OCI-LY3 (cell line): ENCODE results near the gene REL.

Source experiments
- H2AFZ ChIP-seq: fragments of 200-600, 300-600 bp; shearing (Covaris generic); 2 replicates; pipeline ENCODE4 v1.6.0; 2014; ENCODE audit warnings: antibody characterized with exemption, low read depth, low read length
- H3K27ac ChIP-seq: fragments of 200-600, 300-600 bp; sonication (generic); 2 replicates; pipeline ENCODE4 v1.5.1; 2014; ENCODE audit warnings: mild to moderate bottlenecking, low read length, moderate library complexity, mixed read lengths
- H3K27me3 ChIP-seq: fragments of 200-600, 300-600 bp; sonication (generic); 2 replicates; pipeline ENCODE4 v1.6.1; 2014; ENCODE audit warnings: low read depth, low read length, mixed read lengths
- H3K36me3 ChIP-seq: fragments of 200-600, 300-600 bp; sonication (generic); replicated peaks from 2 replicates; pipeline ENCODE3; 2014; ENCODE audit warnings: low read depth, low read length, mixed read lengths
- H3K4me1 ChIP-seq: fragments of 300-600, 200-600 bp; sonication (generic); 2 replicates; pipeline ENCODE4 v1.6.1; 2014; ENCODE audit warnings: low read length, mixed read lengths
- H3K4me2 ChIP-seq: fragments of 200-600, 300-600 bp; sonication (generic); 2 replicates; pipeline ENCODE4 v1.6.1; 2014; ENCODE audit warnings: low read length, mixed read lengths
- H3K4me3 ChIP-seq: fragments of 300-600, 200-600 bp; sonication (generic); 2 replicates; pipeline ENCODE4 v1.5.1; 2014; ENCODE audit warnings: antibody characterized with exemption, mild to moderate bottlenecking, low read length, moderate library complexity
- H3K79me2 ChIP-seq: fragments of 300-600, 200-600 bp; shearing (Covaris generic); 2 replicates; pipeline ENCODE4 v1.6.1; 2014; ENCODE audit warnings: mild to moderate bottlenecking, low read length, mixed read lengths
- H3K9ac ChIP-seq: fragments of 300-600, 200-600 bp; shearing (Covaris generic); 2 replicates; pipeline ENCODE4 v1.6.0; 2014; ENCODE audit warnings: mild to moderate bottlenecking, low read length, moderate library complexity
- H3K9me3 ChIP-seq: fragments of 200-600, 300-600 bp; shearing (Covaris generic); 2 replicates; pipeline ENCODE4 v1.6.1; 2014; ENCODE audit warnings: low read length, mixed read lengths; ENCODE audit not compliant: insufficient read depth
- H4K20me1 ChIP-seq: fragments of 200-600, 300-600 bp; sonication (generic); 2 replicates; pipeline ENCODE4 v1.6.1; 2016; ENCODE audit warnings: low read length, mixed read lengths; ENCODE audit not compliant: insufficient read depth
- CTCF ChIP-seq: fragments of 200-600, 300-600 bp; sonication (generic); IDR thresholded peaks from 2 replicates; pipeline ENCODE4 v1.5.1; 2014; ENCODE audit warnings: antibody characterized with exemption, low read length, low read depth
- EZH2phosphoT487 ChIP-seq: fragments of 200-600 bp; shearing (Covaris generic); IDR thresholded peaks from 2 replicates; pipeline ENCODE4 v1.6.1; 2018; ENCODE audit warnings: antibody characterized with exemption, mixed run types, low read depth

REL gene

DNA sequence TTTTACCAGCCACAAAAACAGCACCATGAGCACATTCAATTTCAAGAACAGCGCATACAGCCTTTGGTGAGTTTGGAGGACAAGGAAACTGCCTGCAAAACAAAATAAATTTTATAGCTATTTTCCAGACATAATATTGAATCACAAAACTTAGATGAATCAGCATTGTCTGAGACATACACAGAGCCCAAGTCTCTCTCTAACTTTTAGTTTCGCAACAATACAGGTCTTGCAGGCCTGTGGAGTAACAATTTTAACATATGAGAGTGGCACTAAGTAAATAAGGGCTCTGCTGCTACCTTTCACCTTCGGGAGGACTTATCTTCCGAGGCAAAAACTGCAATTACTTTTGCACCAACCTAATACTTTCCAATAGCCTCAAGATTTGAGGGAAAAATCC, 80.1 kb downstream of the REL start:
- Histone ChIP-seq H3K4me3 (no peak overlapping the region), H3K27me3 (0 out of 2 replicates have a peak, but pooled peaks cover 9% of the 10 kb centered on the region), H3K9me3 (no peaks in the 10 kb centered on the region), H3K79me2 (no peaks in the 10 kb centered on the region), H3K27ac (no peak overlapping the region), H4K20me1 (no peaks in the 10 kb centered on the region), H3K4me2 (no peak overlapping the region), H3K36me3 (no peaks in the 10 kb centered on the region), H3K9ac (no peak overlapping the region), H3K4me1 (peaks cover 5% of the 10 kb centered on the region), H2AFZ (no peak overlapping the region)
- TF ChIP-seq EZH2phosphoT487, result no peak
- no peak for TF ChIP-seq CTCF

GRCh38 chr2:60962528-60962927, 81.2 kb downstream of the REL start:
- Histone ChIP-seq H3K4me3 (no peak overlapping the region), H3K79me2 (no peaks in the 10 kb centered on the region), H3K9me3 (no peaks in the 10 kb centered on the region), H3K27ac (no peak overlapping the region), H3K4me2 (no peak overlapping the region), H3K4me1 (peaks cover 12% of the 10 kb centered on the region), H3K9ac (no peak overlapping the region), H3K27me3 (peaks cover 12% of the 10 kb centered on the region), H2AFZ (no peak overlapping the region), H4K20me1 (no peaks in the 10 kb centered on the region), H3K36me3 (no peaks in the 10 kb centered on the region)
- TF ChIP-seq CTCF (no peak), EZH2phosphoT487 (no peak)

- Histone ChIP-seq H3K36me3 (no peaks in the 10 kb centered on the region), H3K79me2 (no peaks in the 10 kb centered on the region), H2AFZ (no peak overlapping the region), H3K9me3 (no peaks in the 10 kb centered on the region), H4K20me1 (no peaks in the 10 kb centered on the region), H3K4me3 (no peak overlapping the region), H3K9ac (no peak overlapping the region), H3K4me2 (no peak overlapping the region), H3K27me3 (peaks cover 18% of the 10 kb centered on the region), H3K27ac (no peak overlapping the region), H3K4me1 (peaks cover 12% of the 10 kb centered on the region)
- TF ChIP-seq EZH2phosphoT487 (no peak), CTCF (no peak)
Observed at GRCh38 chr2:60963190-60963589, 81.8 kb downstream of the REL start.

GRCh38 chr2:60964651-60965498, 83.5 kb downstream of the REL start:
- TF ChIP-seq EZH2phosphoT487, result no peak
- TF ChIP-seq CTCF, result no peak
- no peak overlapping the region for H3K4me3 ChIP-seq
- no peak overlapping the region for H3K4me2 ChIP-seq
- peaks cover 12% of the 10 kb centered on the region for H3K4me1 ChIP-seq
- H2AFZ ChIP-seq, result no peak overlapping the region
- peaks cover 23% of the 10 kb centered on the region for H3K27me3 ChIP-seq
- H3K9ac ChIP-seq, result no peak overlapping the region
- H3K9me3 ChIP-seq, result no peaks in the 10 kb centered on the region
- no peaks in the 10 kb centered on the region for H3K36me3 ChIP-seq
- H3K79me2 ChIP-seq, result no peaks in the 10 kb centered on the region
- H3K27ac ChIP-seq, result no peak overlapping the region
- no peaks in the 10 kb centered on the region for H4K20me1 ChIP-seq
